ENCODE measurements around the gene MAST4.
A peak's percentile ranks its signal among the peaks of the same experiment; 100 is the strongest.

Gene MAST4

DNA sequence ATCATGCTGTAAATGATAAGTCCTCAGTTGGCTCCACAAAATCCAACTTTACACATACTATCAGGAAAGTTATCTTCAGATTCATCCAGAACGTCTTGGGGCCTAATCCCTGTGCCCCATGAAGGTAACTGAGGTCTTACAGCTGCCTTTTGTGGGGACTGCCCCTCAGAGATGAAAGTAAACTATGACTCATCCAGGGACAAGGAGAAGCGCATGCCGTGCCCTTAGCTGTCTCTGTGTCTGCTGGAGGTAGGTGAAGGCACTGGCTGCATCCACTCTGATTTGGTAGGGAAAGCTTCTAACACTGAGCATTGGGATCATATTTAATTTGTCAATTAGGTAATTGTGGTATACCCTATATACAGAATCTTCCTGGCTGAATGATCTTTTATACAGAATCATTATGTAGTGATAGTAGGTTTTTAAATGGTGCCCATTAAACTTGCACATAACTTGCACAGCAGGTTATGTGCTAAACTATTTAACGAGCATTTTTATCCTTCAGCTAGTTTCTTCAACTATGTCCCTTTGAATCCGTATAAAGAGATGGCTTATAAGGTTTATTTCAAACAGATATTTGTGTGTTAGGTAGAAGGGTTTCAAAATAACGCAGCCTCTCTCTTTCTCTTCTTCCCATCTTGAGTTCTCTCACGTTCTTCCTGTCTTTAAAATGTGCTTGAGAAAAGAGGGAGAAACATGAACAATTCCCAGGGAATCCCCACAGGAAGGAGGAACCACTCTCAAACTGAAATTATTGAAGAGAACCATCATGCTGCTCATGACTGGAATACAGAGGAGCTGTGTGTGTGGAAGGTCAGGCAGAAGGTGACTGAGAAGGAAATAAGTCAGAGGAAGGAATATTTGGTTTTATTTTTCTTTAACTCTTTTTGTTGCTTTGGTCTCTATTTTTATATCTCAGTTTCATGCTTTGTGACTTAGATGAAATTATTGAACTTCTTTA is 349.5 kb downstream of the MAST4 start:
- TF ChIP-seq CTCF (IDR thresholded peaks at IDR 0.05; ENCODE audit: insufficient read depth, low read depth, low read length, missing control alignments) = no peak
- DNase-seq (ENCODE audit: low read depth) = peak; percentile 6
- H3K4me3 ChIP-seq (ENCODE audit: low read length) = no peak overlapping the region

GRCh38 chr5:66947458-66947857 is 351.3 kb downstream of the MAST4 start:
- no peak overlapping the region for H3K4me3 ChIP-seq (ENCODE audit: low read length)
- no peak for DNase-seq (ENCODE audit: low read depth)
- TF ChIP-seq CTCF (IDR thresholded peaks at IDR 0.05; ENCODE audit: insufficient read depth, low read depth, low read length, missing control alignments) = no peak

DNA sequence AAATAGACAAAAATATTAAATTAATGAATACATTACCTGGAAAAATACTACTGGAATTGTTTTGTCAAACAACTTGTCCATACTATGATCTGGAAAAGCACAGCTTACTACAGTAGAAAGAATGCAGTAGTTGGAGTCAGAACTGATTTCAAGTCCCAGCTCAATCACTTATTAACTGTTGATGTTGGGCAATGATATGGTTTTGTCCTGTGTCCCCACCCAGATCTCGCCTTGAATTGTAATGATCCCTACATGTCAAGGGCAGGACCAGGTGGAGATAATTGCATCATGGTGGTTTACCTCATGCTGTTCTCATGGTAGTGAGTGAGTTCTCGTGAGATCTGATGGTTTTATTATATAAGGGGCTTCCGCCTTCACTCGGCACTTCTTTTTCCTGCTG is 352.9 kb downstream of the MAST4 start:
- peak; percentile 55 for DNase-seq (ENCODE audit: low read depth)
- H3K4me3 ChIP-seq (ENCODE audit: low read length) = no peak overlapping the region
- TF ChIP-seq CTCF (IDR thresholded peaks at IDR 0.05; ENCODE audit: insufficient read depth, low read depth, low read length, missing control alignments) = no peak

GRCh38 chr5:66952153-66952552 is 356.0 kb downstream of the MAST4 start:
- no peak for DNase-seq (ENCODE audit: low read depth)
- TF ChIP-seq CTCF (IDR thresholded peaks at IDR 0.05; ENCODE audit: insufficient read depth, low read depth, low read length, missing control alignments) = no peak
- H3K4me3 ChIP-seq (ENCODE audit: low read length) = no peak overlapping the region

- no peak for TF ChIP-seq CTCF (IDR thresholded peaks at IDR 0.05; ENCODE audit: insufficient read depth, low read depth, low read length, missing control alignments)
- no peak for DNase-seq (ENCODE audit: low read depth)
- H3K4me3 ChIP-seq (ENCODE audit: low read length) = no peak overlapping the region
These were observed 360.2 kb downstream of the MAST4 start for GRCh38 chr5:66956439-66956838.

- TF ChIP-seq CTCF (IDR thresholded peaks at IDR 0.05; ENCODE audit: insufficient read depth, low read depth, low read length, missing control alignments) = no peak
- DNase-seq (ENCODE audit: low read depth) = peak; percentile 48
- H3K4me3 ChIP-seq (ENCODE audit: low read length) = peak overlapping the region; percentile 25
These were observed 362.2 kb downstream of the MAST4 start for GRCh38 chr5:66958201-66958979.

Data from epithelial cell of esophagus (primary cell).